ENCODE data around the gene C14orf93.

Gene C14orf93

DNA sequence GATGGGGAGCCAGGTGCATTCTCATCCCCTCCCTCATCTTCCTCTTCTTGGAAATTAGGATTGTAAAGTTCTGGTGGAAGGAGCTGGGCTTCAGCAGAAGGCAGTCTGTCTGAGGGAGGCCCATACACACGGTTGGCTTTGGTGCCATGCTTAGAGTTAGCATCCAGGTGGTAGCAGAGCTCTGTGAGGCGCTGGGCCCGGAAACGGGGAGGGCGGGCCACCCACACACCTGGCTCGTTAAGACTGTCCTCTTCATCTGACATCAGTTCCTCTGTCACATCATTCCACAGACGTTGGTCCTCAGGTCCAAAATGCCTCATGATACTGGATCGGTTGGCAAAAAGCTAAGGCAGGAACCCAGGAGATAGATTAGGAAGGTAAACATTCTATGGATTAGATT lies 22.7 kb downstream of the C14orf93 start:
- no peak for DNase-seq

DNA sequence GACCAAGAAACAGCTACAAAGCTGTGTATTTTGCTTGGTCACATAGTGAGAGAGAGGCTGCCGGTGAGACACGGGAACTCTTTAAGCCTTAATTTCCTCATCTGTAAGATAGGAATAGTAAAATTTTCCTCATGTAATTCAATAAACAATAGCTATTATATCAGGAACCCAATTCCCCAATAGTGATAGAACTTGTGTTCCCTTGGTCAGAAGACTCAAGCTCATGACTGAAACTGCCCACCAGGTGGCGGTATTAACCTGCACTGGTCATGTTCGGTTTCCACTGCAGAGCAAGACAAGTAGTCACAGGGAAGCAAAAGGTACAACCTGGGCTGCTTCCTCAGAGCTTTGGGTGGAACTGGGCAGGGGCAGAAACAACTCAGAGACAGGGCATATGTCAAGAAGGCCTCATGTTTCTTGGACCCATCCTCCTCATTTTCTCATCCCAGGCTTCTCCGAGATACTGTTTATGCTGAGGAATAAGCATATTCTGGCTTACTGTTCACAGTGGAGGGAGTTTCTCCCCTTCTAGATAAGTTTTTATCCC lies 23.4 kb downstream of the C14orf93 start:
- DNase-seq: peak; percentile 89

DNA sequence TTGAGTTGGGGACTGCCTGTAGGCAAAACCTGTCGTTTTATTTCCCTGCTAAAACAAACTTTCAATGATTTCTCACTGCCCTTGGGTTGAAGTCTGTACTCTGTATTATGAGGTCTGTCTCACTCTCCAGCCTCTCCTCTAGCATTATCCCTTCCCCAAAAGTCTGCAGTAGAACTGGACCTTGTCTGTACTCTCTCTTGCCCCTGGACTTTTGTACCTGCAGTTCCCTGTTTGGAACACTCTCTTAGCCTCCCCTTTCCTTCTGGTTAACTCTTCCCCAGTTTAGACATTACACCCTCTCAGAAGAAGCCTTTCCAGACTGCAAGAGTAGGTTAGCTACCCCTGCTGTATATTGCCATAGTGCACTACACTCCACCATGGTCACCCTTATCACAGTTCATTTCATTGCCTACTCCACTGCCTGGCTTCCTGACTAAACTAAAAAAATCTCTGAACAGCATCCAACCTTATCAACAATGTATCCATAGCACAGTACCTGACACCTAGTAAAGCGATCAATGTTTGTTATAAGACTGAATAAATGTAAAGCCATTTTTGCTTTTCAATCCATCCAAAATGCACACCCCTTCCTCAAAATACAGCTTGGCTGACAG lies 23.9 kb downstream of the C14orf93 start:
- DNase-seq: no peak

DNA sequence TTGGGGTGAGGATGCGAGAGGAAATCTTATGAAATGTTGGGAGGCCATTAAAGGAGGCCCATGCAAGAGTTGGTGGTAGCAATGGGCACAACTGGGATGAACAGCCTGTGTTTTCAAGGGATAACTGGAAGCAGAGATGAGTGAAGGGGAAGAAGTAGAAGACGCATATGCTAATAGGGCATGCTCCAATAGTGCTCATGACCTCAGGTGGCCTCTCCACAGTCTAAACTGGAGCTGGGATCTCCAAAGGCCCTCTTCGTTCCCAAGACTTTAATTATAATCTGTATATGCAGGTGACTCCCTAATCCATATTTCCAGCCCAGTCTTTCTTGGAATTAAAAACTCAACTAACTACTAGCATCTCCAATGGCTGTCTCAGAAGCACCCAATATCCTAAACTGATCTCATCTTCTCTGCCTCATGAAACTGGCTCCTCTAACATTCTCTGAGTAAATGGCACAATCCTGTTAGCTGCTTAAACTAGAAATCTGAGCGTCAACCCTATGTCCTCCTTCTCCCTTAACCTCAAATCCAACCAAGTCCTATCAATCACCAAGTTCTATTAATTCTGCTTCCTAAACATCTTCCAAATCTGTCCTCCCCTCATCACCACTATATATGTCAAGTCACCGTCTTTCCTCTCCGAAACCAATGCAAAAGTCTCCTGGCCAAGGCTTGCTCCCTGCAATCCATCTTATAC lies 24.8 kb downstream of the C14orf93 start:
- no peak for DNase-seq

DNA sequence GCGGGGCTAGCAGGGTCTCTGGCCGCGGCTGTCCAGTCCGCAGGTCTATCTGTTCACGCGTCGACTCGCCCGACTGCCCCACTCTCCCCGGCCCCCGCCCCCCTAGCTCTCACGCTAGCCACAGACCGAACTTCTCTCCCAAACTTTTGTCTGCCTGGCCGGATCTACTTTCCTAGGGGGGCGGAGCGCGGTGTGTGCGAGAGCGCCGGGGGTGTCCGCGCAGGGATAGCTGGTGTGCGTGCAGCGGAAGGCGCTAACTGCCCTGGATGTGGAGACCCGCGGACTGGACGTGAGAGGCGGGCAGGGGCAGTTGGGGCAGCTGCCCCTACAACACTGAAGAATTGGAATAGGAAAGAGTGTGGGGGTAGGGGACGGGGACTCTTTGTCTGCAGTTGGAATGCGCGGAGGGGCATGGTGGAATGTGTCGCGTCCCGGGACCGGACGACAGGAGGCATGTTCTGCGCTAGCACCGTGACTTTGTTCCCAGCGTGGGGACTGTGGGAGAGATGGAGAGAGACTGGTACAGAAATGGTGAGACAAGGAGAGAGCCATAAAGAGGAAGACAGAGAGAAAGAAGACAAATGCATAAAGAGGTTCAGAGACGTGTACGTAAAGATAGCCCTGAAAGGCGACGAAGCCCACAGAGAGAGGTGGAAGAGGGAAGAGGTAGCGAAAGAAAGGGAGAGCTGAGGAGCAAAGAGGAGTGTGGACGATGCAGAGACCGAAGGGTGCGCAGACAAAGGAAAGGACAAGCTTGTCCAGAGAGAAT lies 27.3 kb downstream of the C14orf93 start, which contains the start of gene AJUBA:
AJUBA (minus strand) TSS at position 75 of the 769 bp plus-strand sequence. CDS start 285 bp downstream, outside the sequence.
- peak; percentile 80 for DNase-seq

DNA sequence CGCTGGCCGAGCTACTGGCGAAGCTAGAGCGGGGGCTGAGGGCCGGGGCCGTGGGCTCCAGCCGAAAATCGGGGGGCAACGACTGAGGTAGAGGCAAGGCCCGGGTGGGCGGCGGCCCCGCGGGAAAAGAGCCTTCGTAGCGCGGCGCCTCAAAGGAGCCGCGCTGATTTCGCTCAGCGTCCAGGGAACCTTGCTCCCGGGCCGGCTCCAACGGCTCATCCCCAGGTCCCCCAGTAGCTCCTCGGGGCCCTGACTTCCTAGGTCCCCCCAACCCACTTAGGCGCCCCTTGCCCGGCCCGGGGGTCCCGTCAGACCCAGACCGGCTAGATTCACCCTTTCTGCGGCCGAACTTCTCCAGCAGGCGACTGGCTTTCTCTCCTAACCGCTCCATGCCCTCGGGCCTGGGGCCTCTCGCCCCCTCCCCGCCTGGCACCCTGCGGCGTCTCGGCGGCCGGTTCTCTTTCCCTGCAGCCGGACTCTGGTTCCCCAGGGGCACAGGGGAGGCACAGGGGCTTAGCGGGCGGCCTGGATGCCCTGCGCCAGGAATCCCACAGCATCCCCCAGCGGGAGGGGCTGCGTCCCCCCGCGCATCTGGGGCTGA lies 28.0 kb downstream of the C14orf93 start:
- no peak for DNase-seq

DNA sequence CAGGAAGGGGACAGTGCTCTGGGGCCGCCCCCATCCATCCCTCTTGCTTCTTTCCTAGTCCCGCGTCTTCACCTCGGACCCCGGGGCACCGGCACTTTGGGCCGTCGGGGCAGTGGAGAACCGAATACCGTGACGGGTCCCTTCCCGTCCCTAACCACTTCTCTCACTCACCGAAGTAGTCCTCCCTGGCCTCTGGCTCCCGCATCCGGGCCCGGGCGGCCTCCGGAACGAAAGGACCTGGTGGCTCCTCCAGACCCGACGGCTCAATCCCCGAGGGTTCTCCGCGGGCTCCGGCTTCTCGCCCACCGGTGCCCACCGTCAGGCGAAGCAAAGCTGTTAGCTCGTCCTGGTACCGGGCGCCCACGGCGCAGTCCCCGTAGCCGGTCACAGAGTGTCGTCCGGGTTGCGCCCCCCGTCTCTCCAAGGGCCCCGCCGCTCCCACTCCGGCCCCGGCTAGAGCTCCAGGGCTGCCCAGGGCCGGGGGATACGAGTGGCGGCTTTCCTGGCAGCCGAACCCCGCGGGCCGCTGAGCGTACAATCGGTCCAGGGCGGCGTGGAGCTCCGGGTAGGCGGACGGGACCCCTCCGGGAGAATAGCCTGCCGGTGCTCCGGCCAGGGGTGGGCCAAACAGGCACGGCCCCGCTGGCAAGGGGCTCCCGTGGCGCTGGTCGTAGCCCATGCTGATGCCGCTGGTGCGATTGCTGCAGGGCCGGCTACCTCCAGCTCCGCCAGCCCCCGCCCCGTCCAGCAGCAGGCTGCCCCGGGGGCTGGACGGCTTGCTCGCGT lies 28.7 kb downstream of the C14orf93 start:
- peak; percentile 22 for DNase-seq

DNA sequence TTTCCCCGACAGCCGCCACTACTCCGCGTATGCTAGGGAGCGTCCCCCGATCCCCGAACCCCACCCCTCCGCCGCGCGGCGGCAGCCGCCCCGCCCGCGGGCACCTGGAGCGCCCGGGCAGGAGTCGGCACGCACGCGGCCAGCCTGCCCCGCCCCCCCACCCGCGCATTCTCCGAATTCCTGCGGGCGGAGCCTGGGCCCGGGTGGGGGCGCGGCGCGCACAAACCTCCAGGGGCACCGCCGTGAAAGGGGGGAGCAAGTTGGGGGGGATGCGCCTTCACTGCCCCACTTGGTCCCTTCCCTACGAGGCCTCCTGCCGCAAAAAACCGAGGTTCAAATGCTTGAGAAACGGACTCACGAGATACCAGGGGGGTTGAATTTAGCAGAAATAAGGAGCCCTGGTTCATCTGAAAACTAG lies 29.3 kb downstream of the C14orf93 start:
- DNase-seq: peak; percentile 26

DNA sequence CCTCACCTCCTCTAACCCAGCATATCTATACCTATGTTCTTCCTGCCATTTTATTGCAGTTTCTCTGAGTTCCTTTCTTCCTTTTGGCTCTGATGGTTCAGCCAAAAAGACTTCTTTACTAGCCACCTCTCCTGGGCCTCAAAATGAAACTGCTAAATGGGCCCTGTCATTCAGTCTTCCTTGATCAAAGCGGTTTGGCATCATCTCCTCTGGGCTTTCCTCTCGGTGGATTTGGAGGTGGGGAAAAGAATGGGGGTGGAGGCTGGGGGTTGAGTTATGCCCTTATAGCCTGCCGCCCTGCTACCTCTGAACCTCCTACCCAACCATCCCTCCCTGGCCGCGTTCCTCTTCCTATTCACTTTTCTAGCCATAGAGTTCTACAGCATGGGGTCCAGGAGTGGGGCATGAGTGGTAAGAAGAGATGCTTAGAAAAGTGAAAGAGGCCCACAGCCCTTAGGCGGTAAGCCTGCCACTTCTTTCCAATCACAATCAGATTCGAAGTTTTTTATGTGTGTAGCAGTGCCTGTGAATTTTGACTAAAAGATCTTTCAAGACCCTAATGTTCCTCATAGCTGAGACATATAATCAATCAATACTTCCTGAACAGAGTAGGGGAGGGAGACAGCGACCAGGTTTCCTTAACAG lies 30.1 kb downstream of the C14orf93 start:
- DNase-seq: no peak

DNA sequence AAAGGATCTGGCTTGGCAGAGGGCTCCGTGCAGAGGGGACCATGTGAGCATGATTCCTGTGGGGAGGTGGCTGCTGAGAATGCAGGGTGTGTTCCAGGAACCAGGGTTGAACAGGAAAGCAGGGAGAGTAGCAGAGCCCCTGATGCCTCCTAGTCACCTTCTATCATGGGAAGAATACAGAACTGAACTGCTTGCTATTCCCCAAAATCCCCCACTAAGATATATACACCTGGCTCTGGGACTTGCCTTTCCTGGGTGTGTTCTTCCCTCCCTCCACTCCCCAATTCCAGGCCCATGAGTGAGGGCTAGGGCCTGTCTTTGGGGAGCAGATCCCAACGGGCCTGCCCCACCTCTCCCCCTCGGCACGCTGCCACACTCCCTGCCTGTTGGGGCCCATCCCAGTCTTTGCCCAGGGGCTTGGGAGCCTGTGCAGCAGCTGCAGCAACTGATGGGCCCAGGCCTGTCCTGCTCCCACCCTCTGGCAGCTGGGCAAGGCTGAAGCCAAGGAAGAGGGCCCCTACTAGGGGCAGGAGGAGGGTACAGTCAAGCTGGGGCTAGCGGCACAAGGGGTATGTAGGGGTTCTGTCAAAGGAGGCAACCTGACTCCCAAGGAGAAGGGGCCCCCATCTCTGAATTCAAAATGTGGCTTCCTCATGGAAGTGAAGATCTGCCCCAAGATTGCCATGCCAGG lies 30.8 kb downstream of the C14orf93 start:
- DNase-seq: no peak

DNA sequence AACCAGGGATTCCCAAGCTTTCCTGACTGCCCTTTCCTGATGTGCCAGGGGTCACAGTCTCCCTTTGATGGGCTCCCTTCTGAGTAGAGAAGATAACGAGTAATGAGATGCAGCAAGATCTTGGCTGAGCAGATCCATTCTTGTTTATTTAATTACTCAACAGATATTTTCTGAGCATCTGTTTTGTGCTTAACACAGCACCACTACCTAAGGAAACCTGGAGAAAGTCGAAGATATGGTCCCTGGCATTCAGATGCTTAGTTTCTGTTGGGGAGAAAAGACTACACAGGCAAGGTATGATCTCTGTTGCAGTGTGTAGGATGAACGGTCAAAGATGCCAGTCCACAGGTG lies 31.5 kb downstream of the C14orf93 start:
- no peak for DNase-seq

DNA sequence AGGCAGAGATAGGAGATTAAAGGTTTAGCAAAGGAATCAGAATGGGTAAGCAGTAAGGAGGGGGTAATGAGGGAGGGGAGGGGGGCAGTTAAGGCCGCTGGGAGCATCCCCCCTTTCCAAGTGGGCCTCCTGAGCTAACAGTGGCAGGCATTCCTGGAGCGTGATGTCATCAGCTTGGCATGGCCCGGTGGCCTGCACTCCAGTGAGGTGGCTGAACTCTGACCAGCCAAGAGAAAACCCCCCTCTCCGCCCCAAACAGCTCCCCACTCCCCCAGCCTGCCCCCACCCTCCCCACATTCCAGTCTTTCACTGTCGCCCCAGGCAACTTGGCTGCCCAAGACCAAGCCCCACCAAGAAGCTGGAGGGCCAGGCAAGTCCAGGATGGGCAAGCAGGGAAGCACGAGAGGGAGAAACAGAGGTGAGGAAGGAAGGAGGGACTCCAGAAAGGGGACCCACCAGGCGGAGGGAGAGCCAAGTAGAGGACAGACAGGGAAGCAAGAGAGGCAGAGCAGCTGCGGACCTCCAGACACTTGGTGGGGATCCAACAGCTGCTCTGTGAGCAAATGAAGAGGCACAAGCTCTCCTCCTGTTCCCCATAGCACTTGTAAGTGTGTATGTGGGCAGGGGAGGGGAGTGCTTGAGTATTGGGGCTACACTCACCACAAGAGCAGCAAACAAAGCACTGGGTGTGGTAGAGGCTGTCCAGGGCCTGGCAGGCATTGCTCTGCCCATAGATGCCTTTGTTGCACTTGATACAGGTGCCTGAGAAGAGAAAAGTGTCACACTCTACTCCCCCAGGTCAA lies 32.1 kb downstream of the C14orf93 start:
- DNase-seq: no peak

DNA sequence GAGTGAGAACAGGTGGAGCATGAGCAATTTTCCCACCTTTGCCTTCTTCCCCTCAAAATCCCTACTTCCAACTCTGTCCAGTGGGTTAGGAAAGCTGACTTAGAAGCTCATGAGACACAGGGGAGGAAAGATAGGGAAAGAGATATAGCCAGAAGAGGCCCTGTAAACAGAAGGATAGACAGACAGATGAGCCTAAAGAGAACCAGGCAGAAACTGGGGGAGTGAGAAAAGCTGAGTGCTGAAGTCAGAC lies 32.6 kb downstream of the C14orf93 start:
- DNase-seq: no peak

DNA sequence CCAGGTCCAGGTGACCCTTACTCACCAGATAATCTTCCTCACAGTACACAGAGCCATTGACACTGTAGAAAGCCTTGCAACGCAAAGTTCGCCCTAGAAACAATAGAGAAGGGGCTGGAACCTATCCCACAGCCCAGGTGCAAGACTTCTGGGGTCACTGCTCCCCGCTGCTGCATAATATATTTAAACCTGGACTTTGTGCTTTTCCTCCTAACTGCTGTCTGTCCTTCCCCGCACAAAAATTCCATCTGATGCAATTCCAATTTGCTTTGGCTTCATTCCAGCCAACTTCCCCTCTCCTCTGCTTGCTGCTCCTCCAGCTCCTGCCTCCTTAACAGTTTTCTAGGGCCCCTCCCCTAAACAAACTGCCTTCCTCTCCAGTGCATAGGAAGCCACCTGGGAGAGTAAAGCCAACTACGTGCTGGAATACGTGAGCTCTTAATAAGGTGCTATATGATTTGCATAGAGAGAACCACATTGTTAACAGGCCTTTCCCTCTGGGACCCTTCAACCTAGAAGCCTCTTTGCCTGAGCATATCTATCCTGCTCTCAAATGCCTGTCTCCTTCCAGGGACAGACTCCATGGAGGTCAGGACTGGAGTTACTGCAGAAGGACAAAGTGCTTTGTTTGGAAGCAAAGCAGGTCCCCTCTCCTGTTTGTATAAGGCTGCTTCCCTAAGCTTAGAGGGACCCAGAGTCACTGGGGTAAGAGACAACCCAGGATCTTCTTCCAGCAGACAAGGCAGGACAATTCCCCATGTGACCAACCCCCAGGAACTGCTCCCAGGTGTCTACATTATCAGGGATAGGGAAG lies 33.1 kb downstream of the C14orf93 start:
- DNase-seq: no peak

DNA sequence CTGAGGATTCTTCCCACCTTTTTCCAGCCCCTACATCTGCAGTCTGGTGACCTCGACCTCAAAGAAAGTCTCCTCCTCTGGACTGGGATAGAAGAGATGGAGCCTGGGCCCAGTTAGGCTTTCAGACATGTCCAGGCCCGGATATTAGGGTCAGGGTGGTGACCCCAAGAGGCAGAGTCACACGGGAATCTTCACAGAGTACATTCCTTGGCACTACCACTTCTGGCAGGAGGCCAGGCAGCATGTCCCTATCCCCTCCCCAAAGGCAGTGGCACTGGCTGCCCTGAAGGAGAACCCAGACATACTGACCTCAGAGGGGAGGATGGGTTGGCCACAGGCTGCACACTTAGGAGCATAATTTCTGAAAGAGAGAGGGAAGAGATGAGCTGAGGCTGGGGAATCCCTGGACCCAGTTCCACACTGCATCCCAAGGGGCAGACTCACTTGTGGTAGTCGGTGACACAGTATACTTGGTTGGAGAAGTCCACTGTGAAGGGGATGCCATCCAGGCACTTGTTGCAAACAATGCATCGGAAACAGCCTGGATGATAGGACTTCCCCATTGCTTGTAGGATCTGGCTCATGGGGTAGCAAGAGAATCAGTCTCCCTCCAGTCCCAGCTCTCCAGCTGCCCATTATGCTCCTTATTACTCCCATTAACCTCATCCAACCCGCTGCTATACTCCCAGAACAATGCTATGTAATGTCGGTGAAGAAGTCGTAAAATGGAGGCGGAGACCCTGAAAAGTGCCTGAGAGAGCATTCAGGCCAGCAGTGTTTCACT lies 35.2 kb downstream of the C14orf93 start:
- DNase-seq: no peak

DNA sequence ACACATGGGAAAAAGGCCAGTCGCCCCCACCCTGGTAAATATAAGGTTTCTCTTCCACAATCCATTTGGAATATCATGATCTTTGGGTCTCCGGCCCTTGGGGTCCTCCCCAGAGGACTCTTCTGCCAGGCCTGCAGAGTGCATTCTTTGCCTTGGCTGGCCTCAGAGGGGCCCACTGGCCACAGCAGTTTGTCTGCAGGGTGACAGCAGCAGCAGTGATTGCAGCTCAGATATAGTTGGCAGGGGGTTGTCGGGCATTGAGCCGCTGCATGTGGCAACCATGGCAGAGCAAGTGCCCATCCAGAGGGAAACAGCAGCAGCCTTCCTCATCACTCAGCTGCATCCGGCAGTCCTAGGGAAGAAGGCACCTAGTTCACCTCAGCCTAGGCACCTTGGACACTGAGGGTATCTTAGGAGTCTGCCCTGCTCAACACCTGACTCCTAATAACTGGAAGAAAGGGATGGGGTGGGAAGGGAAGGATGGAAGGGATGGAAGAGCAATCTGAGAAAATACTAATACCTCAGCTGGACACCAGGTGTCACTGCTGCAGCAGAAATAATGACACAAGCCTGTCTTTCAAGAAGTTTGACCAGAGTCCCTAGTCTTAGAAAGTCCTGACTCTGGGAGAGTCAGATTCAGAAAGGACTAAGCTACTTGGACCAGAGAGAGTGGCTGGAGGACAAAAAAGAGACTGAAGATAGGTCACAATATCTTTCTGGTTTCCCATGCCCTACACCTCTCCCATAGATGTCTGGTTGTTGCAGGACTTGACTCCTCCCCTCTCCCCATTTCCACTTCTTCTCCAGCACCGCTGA lies 36.5 kb downstream of the C14orf93 start:
- peak; percentile 59 for DNase-seq

DNA sequence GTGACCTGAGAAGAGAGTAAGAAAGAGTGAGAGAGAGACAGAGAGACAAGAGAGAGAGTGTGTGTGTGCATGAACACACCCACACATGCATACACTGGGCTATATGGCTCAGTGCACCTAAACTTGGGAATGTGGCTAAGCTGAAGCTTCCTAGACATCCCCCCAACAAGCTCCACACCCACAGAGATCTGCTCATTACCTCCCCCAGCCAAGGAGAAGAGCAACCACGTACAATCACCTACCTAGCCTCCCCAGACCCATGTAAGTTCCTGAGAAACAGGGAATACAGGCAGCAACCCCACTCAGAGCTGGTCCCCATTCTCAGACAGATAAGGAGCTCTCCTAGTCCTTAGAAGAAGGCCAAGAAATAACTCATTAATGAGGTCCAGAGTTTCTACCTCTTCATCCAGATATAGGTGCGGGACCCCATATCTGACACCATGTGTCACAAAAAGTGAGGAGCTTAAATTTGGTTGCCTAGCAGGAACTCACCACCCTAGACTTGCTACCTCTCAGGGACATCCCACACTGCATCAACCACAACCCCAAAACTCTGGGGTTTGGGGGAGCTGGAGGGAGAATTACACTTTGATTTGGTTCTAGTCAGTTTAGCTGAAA lies 37.5 kb downstream of the C14orf93 start:
- no peak for DNase-seq

DNA sequence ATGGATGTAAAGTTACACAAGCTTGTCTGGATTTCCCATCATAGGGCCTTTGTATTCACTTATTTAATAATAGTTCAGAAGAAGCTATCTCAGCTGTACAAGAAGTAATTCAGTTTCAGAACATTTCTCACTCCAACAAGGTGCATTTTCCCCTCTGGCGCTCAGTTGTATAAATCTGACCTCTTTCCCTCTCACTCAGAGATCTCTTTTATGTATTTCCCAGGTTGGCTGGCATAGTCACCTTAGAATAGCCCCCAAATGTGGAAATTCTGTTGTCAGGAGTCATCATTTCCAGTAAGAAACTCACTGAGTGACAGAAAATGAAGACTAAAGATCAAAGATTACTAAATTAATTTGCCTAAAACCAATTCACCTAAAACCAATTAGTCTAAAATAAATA lies 38.8 kb downstream of the C14orf93 start:
- DNase-seq: no peak

Measured in CD4-positive, alpha-beta T cell treated with Interleukin-10 for 1 hour (primary cell).